ENCODE measurements around the gene C18orf32.

C18orf32 gene

GRCh38 chr18:49467019-49467563, 19.9 kb downstream of the C18orf32 start:
- TF ChIP-seq CTCF (conservative IDR thresholded peaks at IDR 0.05; ENCODE audit: low read depth, low read length): no peak
- DNase-seq (ENCODE audit: low read depth): no peak
- no peak overlapping the region for H3K4me3 ChIP-seq (ENCODE audit: low read depth, low read length)

DNA sequence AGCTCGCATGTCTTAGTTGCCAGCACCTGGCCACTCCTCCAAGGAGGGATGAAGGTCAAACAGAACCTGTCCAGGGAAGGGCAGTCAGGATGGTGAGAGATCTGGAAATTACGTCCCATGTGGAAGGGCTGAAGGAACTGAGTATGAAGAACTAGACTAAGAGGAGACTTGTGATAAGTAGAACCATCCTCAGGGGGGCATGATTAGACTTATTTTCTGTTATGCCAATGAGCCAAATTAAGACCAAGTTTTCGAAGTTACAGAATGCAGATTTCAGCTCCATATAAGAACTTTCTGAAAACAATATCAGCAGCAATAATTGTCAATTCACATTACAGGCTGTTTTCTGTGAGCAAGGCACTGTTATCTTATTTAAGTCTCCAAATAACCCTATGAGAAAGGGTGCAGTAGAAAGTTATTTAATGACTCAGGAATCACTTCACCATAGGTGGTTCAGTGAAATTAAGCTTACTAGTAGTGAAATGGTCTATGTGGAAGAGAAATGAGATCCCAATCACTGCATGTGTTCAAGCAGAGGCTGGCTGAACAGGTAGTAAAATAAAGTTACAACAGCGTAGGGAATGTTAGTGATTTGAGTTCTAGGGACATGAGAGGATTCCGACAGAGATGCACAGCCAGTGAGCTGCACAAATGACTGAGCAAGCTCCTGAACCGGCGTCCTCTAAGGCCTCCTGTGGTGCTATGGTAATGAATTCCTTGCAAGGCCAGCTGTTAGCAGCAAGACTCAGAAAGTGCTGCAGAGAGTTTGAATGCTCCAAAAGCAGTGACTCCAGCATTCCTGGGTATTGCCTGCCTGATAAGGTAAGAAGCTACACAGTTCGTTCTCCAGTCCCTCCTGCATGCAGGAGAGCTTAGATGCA, 22.1 kb downstream of the C18orf32 start:
- no peak overlapping the region for H3K4me3 ChIP-seq (ENCODE audit: low read depth, low read length)
- DNase-seq (ENCODE audit: low read depth): peak; percentile 91
- TF ChIP-seq CTCF (conservative IDR thresholded peaks at IDR 0.05; ENCODE audit: low read depth, low read length): no peak

DNA sequence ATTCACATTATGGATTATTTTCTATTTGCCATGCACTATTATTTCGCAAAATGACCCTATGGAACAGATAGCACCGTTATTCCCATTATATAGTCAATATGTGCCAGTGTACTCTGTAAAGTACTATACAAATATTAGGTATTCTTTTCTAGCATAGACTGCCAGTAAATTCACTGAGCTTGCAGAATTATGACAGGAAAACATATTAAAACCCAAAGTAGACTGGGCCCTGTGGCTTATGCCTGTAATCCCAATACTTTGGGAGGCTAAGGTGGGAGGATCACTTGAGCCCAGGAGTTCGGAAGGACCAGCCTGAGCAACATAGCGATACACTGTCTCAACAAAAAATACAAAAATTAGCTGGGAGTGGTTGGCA, 25.4 kb downstream of the C18orf32 start:
- DNase-seq (ENCODE audit: low read depth): no peak
- TF ChIP-seq CTCF (conservative IDR thresholded peaks at IDR 0.05; ENCODE audit: low read depth, low read length): no peak
- H3K4me3 ChIP-seq (ENCODE audit: low read depth, low read length): no peak overlapping the region

GRCh38 chr18:49460976-49461601, 25.9 kb downstream of the C18orf32 start:
- TF ChIP-seq CTCF (conservative IDR thresholded peaks at IDR 0.05; ENCODE audit: low read depth, low read length): no peak
- peak overlapping the region; percentile 95 for H3K4me3 ChIP-seq (ENCODE audit: low read depth, low read length)
- peak; percentile 70 for DNase-seq (ENCODE audit: low read depth)

- peak; percentile 46 for DNase-seq (ENCODE audit: low read depth)
- peak overlapping the region; percentile 95 for H3K4me3 ChIP-seq (ENCODE audit: low read depth, low read length)
- TF ChIP-seq CTCF (conservative IDR thresholded peaks at IDR 0.05; ENCODE audit: low read depth, low read length): no peak
Measured at GRCh38 chr18:49459404-49460171, 27.4 kb downstream of the C18orf32 start.

DNA sequence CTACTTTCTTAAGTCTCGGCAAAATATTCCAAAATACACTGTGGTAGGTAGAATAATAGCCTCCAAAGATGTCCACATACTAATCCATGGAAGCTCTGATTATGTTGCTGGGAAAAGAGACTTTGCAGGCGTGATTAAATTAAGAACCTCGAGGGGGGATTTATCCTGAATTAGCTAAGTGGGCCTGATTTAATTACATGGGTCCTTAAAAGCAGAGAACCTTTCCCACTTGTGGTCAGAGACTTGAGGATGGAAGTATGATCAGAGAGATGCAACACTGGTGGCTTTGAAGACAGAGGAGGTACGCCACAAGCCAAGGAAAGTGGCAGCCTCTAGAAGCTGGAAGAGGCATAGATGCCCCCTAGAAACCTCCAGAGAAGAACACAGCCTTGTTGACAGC, 29.4 kb downstream of the C18orf32 start:
- H3K4me3 ChIP-seq (ENCODE audit: low read depth, low read length): no peak overlapping the region
- TF ChIP-seq CTCF (conservative IDR thresholded peaks at IDR 0.05; ENCODE audit: low read depth, low read length): no peak
- no peak for DNase-seq (ENCODE audit: low read depth)
